Measurements from ENCODE around the gene RS1.

GRCh38 chrX:18681996-18682395 lies 10.1 kb upstream of the RS1 start:
- TF ChIP-seq CTCF (IDR thresholded peaks at IDR 0.05; ENCODE audit: low read length) (no peak), EZH2 (IDR thresholded peaks at IDR 0.05; ENCODE audit: borderline replicate concordance, low read length) (no peak)

All from OCI-LY1 (cell line).